Retinal pigment epithelial cell (primary cell): ENCODE data around the gene EML1.

Experiments used
- DNase-seq: peaks from one replicate; pipeline ENCODE4 v3.0.0-alpha.2; 2010; ENCODE audit warnings: low read depth
- H3K4me3 ChIP-seq: 2 replicates; pipeline ENCODE4 v1.5.1; 2011; ENCODE audit warnings: mild to moderate bottlenecking, low read length, control low read depth, moderate library complexity
- TF ChIP-seq, protein P1 (sequence below): conservative IDR thresholded peaks from 2 replicates; pipeline ENCODE4 v1.5.1; 2011; ENCODE audit warnings: low read depth, low read length, control low read depth, inconsistent platforms

The EML1 gene

DNA sequence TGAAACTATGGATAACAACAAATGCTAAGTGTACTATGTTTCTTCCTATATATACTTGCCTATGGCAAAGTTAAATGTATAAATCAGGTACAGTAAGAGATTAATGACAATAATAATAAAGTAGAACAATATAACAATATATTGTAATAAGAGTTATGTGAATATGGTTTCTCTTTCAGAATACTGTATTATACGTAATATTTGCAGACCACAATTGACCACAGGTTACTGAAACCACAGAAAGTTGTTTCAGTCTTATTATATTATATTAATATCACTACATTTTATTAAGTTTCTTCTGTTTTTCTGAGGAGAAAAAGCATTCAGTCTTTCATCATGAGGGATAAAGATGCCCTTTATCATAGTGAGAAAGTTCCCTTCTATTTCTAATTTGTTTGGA, 131.2 kb downstream of the EML1 start:
- H3K4me3 ChIP-seq = no peak overlapping the region

DNA sequence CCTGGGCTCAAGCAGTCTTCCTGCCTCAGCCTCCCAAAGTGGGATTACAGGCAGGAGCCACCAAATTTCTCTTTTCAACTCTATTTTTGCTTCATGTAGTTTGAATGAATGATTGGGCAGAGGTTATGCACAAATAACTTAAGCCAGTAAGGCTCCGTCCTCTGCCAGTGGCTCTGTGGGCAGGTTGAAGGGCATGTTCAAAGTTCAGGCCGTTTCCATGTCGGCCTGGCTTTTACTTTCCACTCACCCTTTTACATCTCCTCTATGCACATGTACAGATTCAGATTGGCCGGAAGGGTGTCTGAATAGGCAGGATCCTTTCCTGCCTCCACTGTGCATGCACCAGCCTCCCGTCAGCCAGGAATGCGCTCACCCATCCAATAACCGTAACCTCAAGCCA, 132.3 kb downstream of the EML1 start:
- H3K4me3 ChIP-seq = no peak overlapping the region
- no peak for DNase-seq
- TF ChIP-seq, protein P1, sequence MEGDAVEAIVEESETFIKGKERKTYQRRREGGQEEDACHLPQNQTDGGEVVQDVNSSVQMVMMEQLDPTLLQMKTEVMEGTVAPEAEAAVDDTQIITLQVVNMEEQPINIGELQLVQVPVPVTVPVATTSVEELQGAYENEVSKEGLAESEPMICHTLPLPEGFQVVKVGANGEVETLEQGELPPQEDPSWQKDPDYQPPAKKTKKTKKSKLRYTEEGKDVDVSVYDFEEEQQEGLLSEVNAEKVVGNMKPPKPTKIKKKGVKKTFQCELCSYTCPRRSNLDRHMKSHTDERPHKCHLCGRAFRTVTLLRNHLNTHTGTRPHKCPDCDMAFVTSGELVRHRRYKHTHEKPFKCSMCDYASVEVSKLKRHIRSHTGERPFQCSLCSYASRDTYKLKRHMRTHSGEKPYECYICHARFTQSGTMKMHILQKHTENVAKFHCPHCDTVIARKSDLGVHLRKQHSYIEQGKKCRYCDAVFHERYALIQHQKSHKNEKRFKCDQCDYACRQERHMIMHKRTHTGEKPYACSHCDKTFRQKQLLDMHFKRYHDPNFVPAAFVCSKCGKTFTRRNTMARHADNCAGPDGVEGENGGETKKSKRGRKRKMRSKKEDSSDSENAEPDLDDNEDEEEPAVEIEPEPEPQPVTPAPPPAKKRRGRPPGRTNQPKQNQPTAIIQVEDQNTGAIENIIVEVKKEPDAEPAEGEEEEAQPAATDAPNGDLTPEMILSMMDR = no peak

More for the DNA sequence above, 131.2 kb downstream of the EML1 start:
- DNase-seq = no peak
- TF ChIP-seq, protein P1 = no peak

DNA sequence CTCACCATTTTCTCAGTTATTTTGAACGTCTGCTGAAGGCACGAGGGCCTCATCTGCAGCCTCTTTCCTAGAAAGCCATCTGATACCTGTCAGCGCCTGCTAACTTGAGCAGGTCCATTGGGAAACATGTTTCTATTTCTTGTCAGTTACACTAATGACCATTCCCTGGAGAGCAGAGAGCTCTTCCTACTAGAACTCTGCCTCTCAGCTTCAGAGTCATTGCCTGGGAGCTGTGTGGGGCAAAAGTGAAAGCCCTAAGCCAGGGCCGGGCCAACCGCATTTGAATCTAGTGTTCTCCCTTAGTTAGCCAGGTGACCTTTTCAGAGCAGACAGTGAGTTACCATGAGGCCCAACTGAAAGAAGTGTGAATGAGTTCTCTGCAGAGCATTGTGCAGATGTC, 135.8 kb downstream of the EML1 start:
- H3K4me3 ChIP-seq = no peak overlapping the region
- no peak for DNase-seq
- TF ChIP-seq, protein P1 = no peak

DNA sequence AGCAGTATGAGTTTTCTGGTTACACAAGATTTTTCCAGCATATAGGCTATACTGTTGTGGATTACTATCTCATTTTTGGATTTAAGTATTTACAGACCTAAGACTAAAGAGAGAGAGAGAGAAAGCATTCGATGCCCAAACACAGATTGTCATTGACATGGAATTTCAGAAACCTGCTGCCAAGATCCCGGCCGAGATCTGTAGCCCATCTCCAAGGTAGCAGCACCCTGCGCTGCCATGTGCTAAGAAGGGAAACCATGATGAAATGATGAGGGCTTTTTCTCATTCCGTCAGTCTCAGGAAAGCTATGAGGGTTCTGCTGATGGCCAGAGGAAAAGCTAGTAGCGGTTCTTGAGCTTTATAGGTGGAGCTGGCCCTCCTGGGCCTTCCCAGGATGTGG, 136.4 kb downstream of the EML1 start:
- TF ChIP-seq, protein P1 = no peak
- DNase-seq = no peak
- no peak overlapping the region for H3K4me3 ChIP-seq

DNA sequence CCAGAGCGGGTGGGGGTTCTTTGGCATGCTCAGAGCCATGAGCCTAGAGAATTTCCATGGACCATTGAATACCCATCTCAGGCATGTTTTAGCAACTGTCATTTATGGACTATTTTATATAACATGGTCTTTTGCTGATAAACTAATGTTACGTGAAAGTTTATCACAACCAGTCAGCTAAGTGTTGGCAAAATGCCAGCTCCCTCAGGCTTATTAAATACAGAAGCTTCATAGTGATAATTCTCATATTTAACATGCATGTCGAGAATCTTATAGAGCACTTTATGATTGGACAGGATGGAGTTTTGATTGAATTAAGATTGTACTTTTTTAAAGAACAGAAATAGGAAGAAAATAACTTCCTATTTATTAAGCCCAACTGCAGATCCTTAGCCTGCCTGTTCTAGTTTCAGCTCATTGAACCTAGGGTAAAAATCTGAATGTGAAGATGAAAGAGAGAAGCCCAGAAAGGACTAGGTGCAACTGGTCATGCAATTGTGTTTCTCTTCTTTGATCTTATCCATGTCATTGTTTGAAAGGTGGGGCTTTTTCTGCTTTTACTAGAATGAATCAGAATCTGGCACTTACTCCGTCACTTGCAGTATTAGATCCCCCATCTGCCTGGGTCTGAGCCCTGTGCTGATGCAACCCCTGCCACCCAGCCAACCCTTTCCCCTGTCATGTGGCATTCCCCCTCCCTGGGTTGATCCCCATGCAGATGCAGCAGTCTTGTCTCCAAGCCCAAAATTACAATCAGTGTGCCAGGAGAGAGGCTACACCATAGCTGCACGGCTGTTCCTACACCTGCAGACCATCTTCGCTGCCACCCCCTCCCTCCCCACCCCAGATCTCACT, 137.4 kb downstream of the EML1 start:
- no peak overlapping the region for H3K4me3 ChIP-seq
- TF ChIP-seq, protein P1 = no peak
- DNase-seq = no peak

DNA sequence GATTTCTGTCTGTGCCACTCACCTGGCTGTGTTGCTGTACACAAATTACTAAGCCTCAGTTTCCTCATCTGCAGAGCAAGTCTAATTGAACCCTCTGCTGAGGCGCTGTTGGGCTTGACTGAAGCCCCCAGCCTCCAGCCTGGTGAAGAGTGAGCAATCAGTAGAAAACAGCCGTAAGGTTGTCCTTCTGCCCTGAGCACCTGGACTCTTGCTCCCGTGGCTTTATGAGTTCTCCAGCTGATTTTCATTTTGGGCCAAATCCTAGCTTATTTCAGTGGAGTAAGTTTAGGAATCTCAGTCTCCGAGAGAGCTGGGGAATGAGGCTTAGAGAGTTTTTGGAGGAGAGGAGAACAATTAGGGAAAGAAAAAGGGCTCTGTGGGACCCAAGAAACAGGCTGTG, 138.1 kb downstream of the EML1 start:
- no peak overlapping the region for H3K4me3 ChIP-seq
- DNase-seq = no peak
- TF ChIP-seq, protein P1 = no peak

DNA sequence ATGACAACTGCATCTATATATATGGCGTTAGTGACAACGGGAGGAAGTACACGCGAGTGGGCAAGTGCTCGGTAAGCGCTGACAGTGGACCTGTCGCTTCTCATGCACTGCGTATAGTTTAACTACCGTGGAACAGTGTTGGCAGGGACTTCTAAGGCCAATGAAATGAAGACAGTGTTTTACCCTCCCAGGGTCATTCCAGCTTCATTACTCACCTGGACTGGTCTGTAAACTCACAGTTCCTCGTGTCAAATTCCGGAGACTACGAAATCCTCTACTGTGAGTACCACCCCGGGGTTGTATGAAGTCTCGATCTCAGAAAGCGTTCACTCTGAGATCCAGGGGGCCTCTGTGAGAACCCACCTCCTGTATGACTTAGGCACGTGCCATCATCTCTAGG, 142.8 kb downstream of the EML1 start:
- DNase-seq = no peak
- TF ChIP-seq, protein P1 = no peak
- H3K4me3 ChIP-seq = no peak overlapping the region
